CD14-positive monocyte (primary cell): Measurements from ENCODE around the gene GID8. TPM values are rescaled to one million over a fixed set of nuclear protein-coding genes. Genes with fewer than 3 reads are reported as not detected.

Source experiments
- DNase-seq, 3 donors: peaks; one replicate each; pipeline ENCODE4 v3.0.0-alpha.2; 2011 to 2022
- H2AFZ ChIP-seq: 2 replicates; pipeline ENCODE4 v1.6.0; 2012; ENCODE audit warnings: mild to moderate bottlenecking, low read depth, low read length, inconsistent platforms; ENCODE audit not compliant: insufficient read depth, poor library complexity, severe bottlenecking
- H3K27ac ChIP-seq, 2 donors: 1 replicate in 1 of 2; 2 replicates in 1 of 2; pipeline ENCODE4 v1.5.1; 2012 to 2013; ENCODE audit warnings: low read length in 2 of 2, control low read depth in 1 of 2, inconsistent platforms in 1 of 2, low read depth in 1 of 2, mild to moderate bottlenecking in 1 of 2
- H3K27me3 ChIP-seq, 2 donors: one replicate each; pipeline versions ENCODE4 v1.6.0 to v1.6.1; 2011 to 2013; ENCODE audit warnings: low read length in 2 of 2; ENCODE audit not compliant: control insufficient read depth in 2 of 2, insufficient read depth in 2 of 2
- H3K36me3 ChIP-seq, 2 donors: replicated peaks in 1 of 2; 1 replicate in 1 of 2; 2 replicates in 1 of 2; pipeline versions ENCODE4 v1.5.1 to v1.6.1; 2012 to 2013; ENCODE audit warnings: low read length in 2 of 2, control low read depth in 1 of 2, inconsistent platforms in 1 of 2, mild to moderate bottlenecking in 1 of 2; ENCODE audit not compliant: insufficient read depth in 2 of 2, control insufficient read depth in 1 of 2
- H3K4me1 ChIP-seq, 2 donors: 1 replicate in 1 of 2; 2 replicates in 1 of 2; pipeline versions ENCODE4 v1.5.1 to v1.6.1; 2012 to 2013; ENCODE audit warnings: low read length in 2 of 2, control low read depth in 1 of 2, inconsistent platforms in 1 of 2, mild to moderate bottlenecking in 1 of 2, moderate library complexity in 1 of 2; ENCODE audit not compliant: insufficient read depth in 2 of 2, control insufficient read depth in 1 of 2
- H3K4me2 ChIP-seq: replicated peaks from 2 replicates; pipeline ENCODE3; 2012; ENCODE audit warnings: low read length, moderate library complexity, mild to moderate bottlenecking; ENCODE audit not compliant: poor library complexity, severe bottlenecking; ENCODE audit errors: extremely low read depth
- H3K4me3 ChIP-seq, 3 experiments: fragments of 200-600 bp in 1 of 3; sonication (generic) in 1 of 3; replicated peaks in 1 of 3; 1 replicate in 2 of 3; 2 replicates in 1 of 3; pipeline ENCODE4 v1.5.1; 2011 to 2013; ENCODE audit warnings: low read length in 3 of 3, mild to moderate bottlenecking in 3 of 3, control low read depth in 2 of 3, low read depth in 2 of 3, inconsistent platforms in 1 of 3, moderate library complexity in 1 of 3
- H3K79me2 ChIP-seq: 2 replicates; pipeline ENCODE4 v1.6.0; 2012; ENCODE audit warnings: mild to moderate bottlenecking, control low read depth, inconsistent platforms, low read length, moderate library complexity; ENCODE audit not compliant: insufficient read depth
- H3K9ac ChIP-seq: 2 replicates; pipeline ENCODE4 v1.6.0; 2017; ENCODE audit warnings: low read length, mild to moderate bottlenecking; ENCODE audit not compliant: insufficient read depth, poor library complexity, severe bottlenecking
- H3K9me3 ChIP-seq, 2 donors: replicated peaks in 1 of 2; 1 replicate in 1 of 2; 2 replicates in 1 of 2; pipeline versions ENCODE4 v1.5.1 to v1.6.1; 2012 to 2013; ENCODE audit warnings: low read length in 2 of 2, control low read depth in 1 of 2; ENCODE audit not compliant: control insufficient read depth in 1 of 2, insufficient read depth in 1 of 2
- H4K20me1 ChIP-seq: 2 replicates; pipeline ENCODE4 v1.6.0; 2012; ENCODE audit warnings: mild to moderate bottlenecking, low read length, control low read depth, moderate library complexity; ENCODE audit not compliant: insufficient read depth
- H3K27ac Mint-ChIP-seq, 7 donors: one replicate each; pipeline ENCODE4 v1.8.0; 2020; ENCODE audit warnings: mild to moderate bottlenecking in 7 of 7, mixed read lengths in 7 of 7, moderate library complexity in 6 of 7, inconsistent platforms in 2 of 7
- H3K27me3 Mint-ChIP-seq, 3 donors: one replicate each; pipeline ENCODE4 v1.8.0; 2021 to 2022; ENCODE audit warnings: low read depth in 3 of 3, mild to moderate bottlenecking in 3 of 3, mixed read lengths in 3 of 3, moderate library complexity in 3 of 3, inconsistent platforms in 1 of 3
- H3K36me3 Mint-ChIP-seq, 2 donors: one replicate each; pipeline ENCODE4 v1.8.0; 2020; ENCODE audit warnings: mixed read lengths in 2 of 2, inconsistent platforms in 1 of 2, mild to moderate bottlenecking in 1 of 2
- H3K4me1 Mint-ChIP-seq: one replicate; pipeline ENCODE4 v1.8.0; 2020; ENCODE audit warnings: mild to moderate bottlenecking, mixed read lengths
- H3K4me3 Mint-ChIP-seq, 2 donors: one replicate each; pipeline ENCODE4 v1.8.0; 2020; ENCODE audit warnings: mild to moderate bottlenecking in 2 of 2, mixed read lengths in 2 of 2, moderate library complexity in 1 of 2
- H3K9me3 Mint-ChIP-seq, 7 donors: one replicate each; pipeline ENCODE4 v1.8.0; 2020 to 2022; ENCODE audit warnings: mixed read lengths in 7 of 7, mild to moderate bottlenecking in 6 of 7, moderate library complexity in 6 of 7, inconsistent platforms in 2 of 7
- WGBS: methylation state at CpG from one replicate; pipeline ENCODE4 v1.1.5; 2013; ENCODE audit warnings: missing lambda C conversion rate; ENCODE audit not compliant: insufficient coverage; 5-methylcytosine and 5-hydroxymethylcytosine counted together
- intact Hi-C, 2 donors: fragments of 100-400 bp; cut with micrococcal nuclease; formaldehyde crosslinking; loops; one replicate each; pipeline versions ENCODE4 v1.15.0 to v1.15.1; 2023
- polyA plus RNA-seq, 3 donors: library from polyadenylated mRNA; depleted of rRNA in 1 of 3; unstranded in 2 of 3; stranded (reverse) in 1 of 3; fragments of 300-500 nt in 2 of 3; fragments of >200 nt in 1 of 3; fragmentation: Illumina TruSeq in 2 of 3; gene quantifications; 1 replicate in 2 of 3; 2 replicates in 1 of 3; pipeline ENCODE4 v1.2.3, GENCODE V29; 2012 to 2021
- TF ChIP-seq, protein P1 (sequence below): fragments of 200-600 bp; IDR thresholded peaks from one replicate; pipeline ENCODE4 v1.8.0; 2022; ENCODE audit warnings: antibody characterized with exemption, mild to moderate bottlenecking

GID8 gene
- polyA plus RNA-seq, 3 donors, result 12.4 to 19.7 (median 12.7) TPM

- Histone ChIP-seq H3K79me2 (peaks cover 99% of the 10 kb centered on the region), H3K4me3 (no peak overlapping the region), H3K27ac (no peak overlapping the region), H3K27me3 (no peaks in the 10 kb centered on the region), H3K36me3 (peaks cover 12 to 18% of the 10 kb centered on the region in 2 donors), H3K9ac (no peak overlapping the region), H4K20me1 (peaks cover 57% of the 10 kb centered on the region), H3K9me3 (no peaks in the 10 kb centered on the region), H3K4me2 (no peak overlapping the region), H3K4me1 (peaks cover 33 to 35% of the 10 kb centered on the region in 2 donors), H2AFZ (no peak overlapping the region)
- H3K9me3 Mint-ChIP-seq, result no peaks in the 10 kb centered on the region
- H3K4me1 Mint-ChIP-seq, result peaks cover 39% of the 10 kb centered on the region
- WGBS, result 28% methylated on average over 6 of the region's 9 CpGs
- intact Hi-C loops, result loop anchor here in 1 of 2 donors (10.0 kb wide), 2 partner anchors 283 to 627 kb away; partner anchors contain the start of genes ADRM1 and YTHDF1
- H3K27ac Mint-ChIP-seq, result no peak overlapping the region
- H3K27me3 Mint-ChIP-seq, result no peaks in the 10 kb centered on the region
- H3K4me3 Mint-ChIP-seq, result no peak overlapping the region
- TF ChIP-seq, protein P1, sequence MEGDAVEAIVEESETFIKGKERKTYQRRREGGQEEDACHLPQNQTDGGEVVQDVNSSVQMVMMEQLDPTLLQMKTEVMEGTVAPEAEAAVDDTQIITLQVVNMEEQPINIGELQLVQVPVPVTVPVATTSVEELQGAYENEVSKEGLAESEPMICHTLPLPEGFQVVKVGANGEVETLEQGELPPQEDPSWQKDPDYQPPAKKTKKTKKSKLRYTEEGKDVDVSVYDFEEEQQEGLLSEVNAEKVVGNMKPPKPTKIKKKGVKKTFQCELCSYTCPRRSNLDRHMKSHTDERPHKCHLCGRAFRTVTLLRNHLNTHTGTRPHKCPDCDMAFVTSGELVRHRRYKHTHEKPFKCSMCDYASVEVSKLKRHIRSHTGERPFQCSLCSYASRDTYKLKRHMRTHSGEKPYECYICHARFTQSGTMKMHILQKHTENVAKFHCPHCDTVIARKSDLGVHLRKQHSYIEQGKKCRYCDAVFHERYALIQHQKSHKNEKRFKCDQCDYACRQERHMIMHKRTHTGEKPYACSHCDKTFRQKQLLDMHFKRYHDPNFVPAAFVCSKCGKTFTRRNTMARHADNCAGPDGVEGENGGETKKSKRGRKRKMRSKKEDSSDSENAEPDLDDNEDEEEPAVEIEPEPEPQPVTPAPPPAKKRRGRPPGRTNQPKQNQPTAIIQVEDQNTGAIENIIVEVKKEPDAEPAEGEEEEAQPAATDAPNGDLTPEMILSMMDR, result no peak
- DNase-seq, result no peak
- H3K36me3 Mint-ChIP-seq, result peaks cover 8 to 10% of the 10 kb centered on the region in 2 donors
Observed at GRCh38 chr20:62931464-62931863, 6.5 kb upstream of the GID8 start.

GRCh38 chr20:62933966-62934365 is 4.0 kb upstream of the GID8 start:
- no peak overlapping the region for H2AFZ ChIP-seq
- Mint-ChIP-seq H3K9me3 (no peaks in the 10 kb centered on the region), H3K4me1 (peaks cover 32% of the 10 kb centered on the region), H3K36me3 (peaks cover 8 to 10% of the 10 kb centered on the region in 2 donors), H3K27me3 (no peaks in the 10 kb centered on the region), H3K27ac (no peak overlapping the region), H3K4me3 (no peak overlapping the region)
- 58% methylated on average over 3 of the region's 3 CpGs for WGBS
- no peaks in the 10 kb centered on the region for H3K9me3 ChIP-seq
- H3K36me3 ChIP-seq, result peaks cover 12 to 18% of the 10 kb centered on the region in 2 donors
- TF ChIP-seq, protein P1, result no peak
- no peak overlapping the region for H3K9ac ChIP-seq
- H3K4me2 ChIP-seq, result no peak overlapping the region
- H3K27ac ChIP-seq, result no peak overlapping the region
- peaks cover 42% of the 10 kb centered on the region for H4K20me1 ChIP-seq
- peaks cover 24 to 26% of the 10 kb centered on the region in 2 donors for H3K4me1 ChIP-seq
- H3K79me2 ChIP-seq, result peaks cover 95% of the 10 kb centered on the region
- intact Hi-C loops, result loop anchor here in 1 of 2 donors (10.0 kb wide), 2 partner anchors 281 to 629 kb away; partner anchors contain the start of genes ADRM1 and YTHDF1
- H3K4me3 ChIP-seq, result no peak overlapping the region
- DNase-seq, result no peak
- H3K27me3 ChIP-seq, result no peaks in the 10 kb centered on the region
